CD1c-positive myeloid dendritic cell (primary cell): Measurements from ENCODE around the gene MALT1.
A peak's percentile ranks its signal among the peaks of the same experiment; 100 is the strongest.
"Not testable (repeated sequence)": the region's sequence is repeated elsewhere in the genome, so short reads cannot be mapped to it uniquely, and the experiment has no call there.

Source experiments
- DNase-seq: peaks from one replicate; pipeline ENCODE4 v3.0.0-alpha.2; 2016; ENCODE audit errors: extremely low spot score

MALT1 gene

GRCh38 chr18:58732471-58732870 lies 61.2 kb downstream of the MALT1 start:
- no peak for DNase-seq

GRCh38 chr18:58733866-58734265 lies 62.6 kb downstream of the MALT1 start:
- no peak for DNase-seq

GRCh38 chr18:58738322-58738721 lies 67.1 kb downstream of the MALT1 start:
- DNase-seq, result no peak

GRCh38 chr18:58745914-58746313 lies 74.6 kb downstream of the MALT1 start:
- DNase-seq, result no peak

GRCh38 chr18:58748899-58749595 lies 77.8 kb downstream of the MALT1 start:
- DNase-seq, result no peak

- DNase-seq, result no peak
Measured at GRCh38 chr18:58753976-58754375, 82.7 kb downstream of the MALT1 start.

GRCh38 chr18:58754544-58755068 lies 83.3 kb downstream of the MALT1 start:
- peak; percentile 70 for DNase-seq

- DNase-seq, result no peak
Measured at GRCh38 chr18:58755304-58756010, 84.2 kb downstream of the MALT1 start.

GRCh38 chr18:58756148-58756547 lies 84.9 kb downstream of the MALT1 start:
- DNase-seq, result no peak

GRCh38 chr18:58756596-58757240 lies 85.5 kb downstream of the MALT1 start:
- DNase-seq, result no peak

- not testable (repeated sequence) for DNase-seq
Measured at GRCh38 chr18:58757351-58757750, 86.1 kb downstream of the MALT1 start.

- no peak for DNase-seq
Measured at GRCh38 chr18:58758046-58758445, 86.8 kb downstream of the MALT1 start.

- no peak for DNase-seq
Measured at GRCh38 chr18:58758606-58759005, 87.3 kb downstream of the MALT1 start.

GRCh38 chr18:58761241-58761969 lies 90.1 kb downstream of the MALT1 start:
- DNase-seq, result peak; percentile 20

- no peak for DNase-seq
Measured at GRCh38 chr18:58761970-58762780, 90.9 kb downstream of the MALT1 start.

GRCh38 chr18:58762781-58763171 lies 91.5 kb downstream of the MALT1 start:
- DNase-seq, result no peak

- no peak for DNase-seq
Measured at GRCh38 chr18:58766164-58766563, 94.9 kb downstream of the MALT1 start.

- peak; percentile 10 for DNase-seq
Measured at GRCh38 chr18:58766946-58767345, 95.7 kb downstream of the MALT1 start.

- peak; percentile 53 for DNase-seq
Measured at GRCh38 chr18:58768293-58768974, 97.2 kb downstream of the MALT1 start.

GRCh38 chr18:58769321-58769720 lies 98.1 kb downstream of the MALT1 start:
- no peak for DNase-seq

- no peak for DNase-seq
Measured at GRCh38 chr18:58770601-58771000, 99.3 kb downstream of the MALT1 start.
